WTC11 (cell line): Measurements from ENCODE around the gene B3GLCT. TPM values are rescaled to one million over a fixed set of nuclear protein-coding genes. Genes with fewer than 3 reads are reported as not detected.

Source experiments
- ATAC-seq: fragments of 200-7000 bp; cut with Tn5 transposase; 2 replicates; pipeline ENCODE4 v1.10.0; 2021; ENCODE audit warnings: mild to moderate bottlenecking, moderate library complexity
- CTCF ChIA-PET: fragments of 300-600 bp; sonication (Branson Sonifier 250); formaldehyde crosslinking; loops from one replicate; lab custom pipeline; 2021; ENCODE audit warnings: antibody characterized with exemption; lab: Charles Lee
- POLR2A ChIA-PET: fragments of 350-600 bp; sonication (Branson Sonifier 250); formaldehyde crosslinking; loops from one replicate; lab custom pipeline; 2021; ENCODE audit warnings: antibody characterized with exemption; lab: Charles Lee
- DNase-seq: peaks from one replicate; pipeline ENCODE4 v3.0.0; 2021; ENCODE audit warnings: low spot score
- H3K27ac Mint-ChIP-seq: 2 replicates; pipeline ENCODE4 v1.8.0; 2021; ENCODE audit warnings: mixed read lengths
- H3K27me3 Mint-ChIP-seq: 2 replicates; pipeline ENCODE4 v1.8.0; 2021; ENCODE audit warnings: low read depth, mild to moderate bottlenecking, moderate library complexity, mixed read lengths
- H3K36me3 Mint-ChIP-seq: 2 replicates; pipeline ENCODE4 v1.8.0; 2021; ENCODE audit warnings: mixed read lengths
- H3K4me1 Mint-ChIP-seq: 2 replicates; pipeline ENCODE4 v1.8.0; 2022; ENCODE audit warnings: mixed read lengths
- H3K4me3 Mint-ChIP-seq: 2 replicates; pipeline ENCODE4 v1.8.0; 2021; ENCODE audit warnings: mild to moderate bottlenecking, moderate library complexity, mixed read lengths
- H3K9me3 Mint-ChIP-seq: 2 replicates; pipeline ENCODE4 v1.8.0; 2021; ENCODE audit warnings: mixed read lengths
- AR ChIP-seq: fragments of 250-450 bp; sonication (Bioruptor Pico); IDR thresholded peaks from 2 replicates; pipeline ENCODE4 v1.9.0; 2021; ENCODE audit warnings: mild to moderate bottlenecking
- CREB1 ChIP-seq: sonication (generic); formaldehyde crosslinking; IDR thresholded peaks from 2 replicates; pipeline ENCODE4 v1.8.0; 2023; ENCODE audit warnings: mild to moderate bottlenecking, missing genetic modification reagents
- CTCF ChIP-seq: fragments of 200-600 bp; IDR thresholded peaks from 2 replicates; pipeline ENCODE4 v1.8.0; 2022; ENCODE audit warnings: antibody characterized with exemption
- E2F4 ChIP-seq: sonication (generic); formaldehyde crosslinking; IDR thresholded peaks from 2 replicates; pipeline ENCODE4 v1.8.1; 2022; ENCODE audit warnings: low read depth, mild to moderate bottlenecking, moderate library complexity, missing genetic modification reagents, borderline replicate concordance
- ELF4 ChIP-seq: sonication (generic); formaldehyde crosslinking; IDR thresholded peaks from 2 replicates; pipeline ENCODE4 v1.8.1; 2022; ENCODE audit warnings: low read depth, mild to moderate bottlenecking, moderate library complexity, missing genetic modification reagents
- EMX1 ChIP-seq: fragments of 250-450 bp; sonication (Bioruptor Pico); IDR thresholded peaks from 2 replicates; pipeline ENCODE4 v1.8.0; 2021; ENCODE audit warnings: mild to moderate bottlenecking
- ESRRA ChIP-seq: sonication (generic); formaldehyde crosslinking; IDR thresholded peaks from 2 replicates; pipeline ENCODE4 v1.8.1; 2022; ENCODE audit warnings: mild to moderate bottlenecking, missing genetic modification reagents, borderline replicate concordance
- ETV6 ChIP-seq: sonication (generic); formaldehyde crosslinking; IDR thresholded peaks from 2 replicates; pipeline ENCODE4 v1.8.1; 2022; ENCODE audit warnings: mild to moderate bottlenecking, missing genetic modification reagents
- GRHL2 ChIP-seq: fragments of 250-450 bp; sonication (Bioruptor Pico); IDR thresholded peaks from 2 replicates; pipeline ENCODE4 v1.8.0; 2022; ENCODE audit warnings: mild to moderate bottlenecking, moderate library complexity; ENCODE audit not compliant: insufficient replicate concordance, severe bottlenecking
- MYBL2 ChIP-seq: sonication (generic); formaldehyde crosslinking; IDR thresholded peaks from 2 replicates; pipeline ENCODE4 v1.8.1; 2023; ENCODE audit warnings: mild to moderate bottlenecking, moderate library complexity, missing genetic modification reagents
- NR1H2 ChIP-seq: sonication (generic); formaldehyde crosslinking; IDR thresholded peaks from 2 replicates; pipeline ENCODE4 v1.9.0; 2021; ENCODE audit warnings: mild to moderate bottlenecking, moderate library complexity, missing genetic modification reagents
- OVOL2 ChIP-seq: fragments of 250-450 bp; sonication (Bioruptor Pico); IDR thresholded peaks from 2 replicates; pipeline ENCODE4 v1.9.0; 2021; ENCODE audit warnings: mild to moderate bottlenecking, borderline replicate concordance
- SOX15 ChIP-seq: fragments of 250-450 bp; sonication (Bioruptor Pico); IDR thresholded peaks from 2 replicates; pipeline ENCODE4 v1.9.0; 2021; ENCODE audit warnings: mild to moderate bottlenecking
- TCF7 ChIP-seq: sonication (generic); formaldehyde crosslinking; IDR thresholded peaks from 2 replicates; pipeline ENCODE4 v1.8.0; 2022; ENCODE audit warnings: mild to moderate bottlenecking, low read depth, missing genetic modification reagents, moderate library complexity
- TEAD4 ChIP-seq: sonication (generic); formaldehyde crosslinking; IDR thresholded peaks from 2 replicates; pipeline ENCODE4 v1.8.0; 2022; ENCODE audit warnings: mild to moderate bottlenecking, missing genetic modification reagents
- ZBTB43 ChIP-seq: sonication (generic); formaldehyde crosslinking; IDR thresholded peaks from 2 replicates; pipeline ENCODE4 v1.8.1; 2023; ENCODE audit warnings: mild to moderate bottlenecking, missing genetic modification reagents
- ZNF121 ChIP-seq: sonication (generic); formaldehyde crosslinking; IDR thresholded peaks from 2 replicates; pipeline ENCODE4 v1.8.0; 2023; ENCODE audit warnings: missing genetic modification reagents
- ZNF263 ChIP-seq: sonication (generic); formaldehyde crosslinking; IDR thresholded peaks from 2 replicates; pipeline ENCODE4 v1.8.1; 2022; ENCODE audit warnings: low read depth, mild to moderate bottlenecking, moderate library complexity, missing genetic modification reagents
- total RNA-seq: library from RNA; stranded (reverse); gene quantifications from 3 replicates; pipeline ENCODE4 v1.2.3, GENCODE V29; 2021
- TF ChIP-seq, protein P1 (sequence below): sonication (generic); formaldehyde crosslinking; IDR thresholded peaks from 2 replicates; pipeline ENCODE4 v1.8.1; 2023; ENCODE audit warnings: mild to moderate bottlenecking, missing genetic modification reagents, moderate library complexity
- TF ChIP-seq, protein P2 (sequence below): fragments of 250-450 bp; sonication (Bioruptor Pico); IDR thresholded peaks from 2 replicates; pipeline ENCODE4 v1.8.0; 2021; ENCODE audit warnings: mild to moderate bottlenecking

The B3GLCT gene
- total RNA-seq, 1 experiment from 2014 or later = 2.4 TPM

DNA sequence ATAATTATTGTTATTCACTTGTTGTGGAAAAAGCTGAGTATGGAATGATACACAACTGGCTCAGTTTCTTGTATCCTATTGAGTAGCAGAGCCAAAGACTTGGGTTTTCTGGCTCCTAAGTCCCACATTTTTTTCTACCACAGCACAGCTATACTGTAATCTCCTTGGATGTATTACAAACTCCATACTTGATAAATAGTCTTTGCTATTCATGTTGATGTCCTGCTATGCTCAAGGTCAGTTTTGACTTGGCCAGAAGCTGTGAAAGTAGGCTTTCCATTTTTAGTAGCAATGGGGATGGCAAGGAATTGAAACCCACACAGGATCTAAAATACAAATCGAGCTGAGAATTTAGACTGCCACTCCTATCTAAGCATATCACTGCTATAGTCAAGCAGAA is 79.1 kb downstream of the B3GLCT start:
- TF ChIP-seq EMX1 (CRISPR knock-in tag) = no peak
- no peak for TF ChIP-seq E2F4 (CRISPR knock-in tag)
- TF ChIP-seq TCF7 = no peak
- no peak for TF ChIP-seq AR (CRISPR knock-in tag)
- no peak for TF ChIP-seq CTCF
- TF ChIP-seq ZNF263 = no peak
- TF ChIP-seq, protein P1, sequence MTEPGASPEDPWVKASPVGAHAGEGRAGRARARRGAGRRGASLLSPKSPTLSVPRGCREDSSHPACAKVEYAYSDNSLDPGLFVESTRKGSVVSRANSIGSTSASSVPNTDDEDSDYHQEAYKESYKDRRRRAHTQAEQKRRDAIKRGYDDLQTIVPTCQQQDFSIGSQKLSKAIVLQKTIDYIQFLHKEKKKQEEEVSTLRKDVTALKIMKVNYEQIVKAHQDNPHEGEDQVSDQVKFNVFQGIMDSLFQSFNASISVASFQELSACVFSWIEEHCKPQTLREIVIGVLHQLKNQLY (CRISPR knock-in tag) = no peak
- TF ChIP-seq OVOL2 (CRISPR knock-in tag) = no peak
- TF ChIP-seq TEAD4 (CRISPR knock-in tag) = no peak
- TF ChIP-seq SOX15 (CRISPR knock-in tag) = no peak
- TF ChIP-seq ESRRA (CRISPR knock-in tag) = no peak
- TF ChIP-seq MYBL2 (CRISPR knock-in tag) = no peak
- TF ChIP-seq ELF4 = no peak
- no peak for TF ChIP-seq ZBTB43
- TF ChIP-seq, protein P2, sequence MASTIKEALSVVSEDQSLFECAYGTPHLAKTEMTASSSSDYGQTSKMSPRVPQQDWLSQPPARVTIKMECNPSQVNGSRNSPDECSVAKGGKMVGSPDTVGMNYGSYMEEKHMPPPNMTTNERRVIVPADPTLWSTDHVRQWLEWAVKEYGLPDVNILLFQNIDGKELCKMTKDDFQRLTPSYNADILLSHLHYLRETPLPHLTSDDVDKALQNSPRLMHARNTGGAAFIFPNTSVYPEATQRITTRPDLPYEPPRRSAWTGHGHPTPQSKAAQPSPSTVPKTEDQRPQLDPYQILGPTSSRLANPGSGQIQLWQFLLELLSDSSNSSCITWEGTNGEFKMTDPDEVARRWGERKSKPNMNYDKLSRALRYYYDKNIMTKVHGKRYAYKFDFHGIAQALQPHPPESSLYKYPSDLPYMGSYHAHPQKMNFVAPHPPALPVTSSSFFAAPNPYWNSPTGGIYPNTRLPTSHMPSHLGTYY (CRISPR knock-in tag) = no peak
- no peak for TF ChIP-seq NR1H2
- TF ChIP-seq ZNF121 (CRISPR knock-in tag) = no peak
- TF ChIP-seq CREB1 (CRISPR knock-in tag) = no peak
- no peak for TF ChIP-seq ETV6 (CRISPR knock-in tag)
- no peak for TF ChIP-seq GRHL2 (CRISPR knock-in tag)
- H3K36me3 Mint-ChIP-seq = peaks cover 39% of the 10 kb centered on the region
- POLR2A ChIA-PET = no interaction called here
- no peak overlapping the region for H3K27ac Mint-ChIP-seq
- no peak overlapping the region for H3K4me3 Mint-ChIP-seq
- CTCF ChIA-PET = no interaction called here
- H3K4me1 Mint-ChIP-seq = peaks cover 8% of the 10 kb centered on the region; the same call in 1 of the 2 replicates
- DNase-seq (no peak), ATAC-seq (no peak)
- no peaks in the 10 kb centered on the region for H3K27me3 Mint-ChIP-seq
- H3K9me3 Mint-ChIP-seq = peaks cover 37% of the 10 kb centered on the region
